H1 (cell line): ENCODE measurements around the gene STK11. TPM values are rescaled to one million over a fixed set of nuclear protein-coding genes. Genes with fewer than 3 reads are reported as not detected.

ENCODE experiments used
- CTCF ChIA-PET: fragments of 300-600 bp; sonication (Branson Sonifier 250); formaldehyde crosslinking; loops from one replicate; lab custom pipeline; 2021; ENCODE audit not compliant: partially characterized antibody; lab: Charles Lee
- POLR2A ChIA-PET: fragments of 300-600 bp; sonication (Branson Sonifier 250); formaldehyde crosslinking; loops from one replicate; lab custom pipeline; 2021; ENCODE audit warnings: inconsistent platforms; ENCODE audit not compliant: partially characterized antibody; lab: Charles Lee
- DNase-seq, 2 experiments: peaks; one replicate each; pipeline versions ENCODE4 v3.0.0 to v3.0.0-alpha.2; 2010 to 2022; ENCODE audit warnings: low spot score in 2 of 2, low read depth in 1 of 2, mixed read lengths in 1 of 2
- FAIRE-seq: peaks from 2 replicates; lab custom pipeline; 2011; peaks lifted over from hg19 to GRCh38; lab: Jason Lieb, UNC
- H2AFZ ChIP-seq: 2 replicates; pipeline ENCODE4 v1.8.1; 2012; ENCODE audit warnings: low read length, inconsistent platforms
- H2AK5ac ChIP-seq: 2 replicates; pipeline ENCODE4 v1.6.1; 2013; ENCODE audit warnings: low read depth, low read length
- H2BK120ac ChIP-seq: replicated peaks from 2 replicates; pipeline ENCODE3; 2013; ENCODE audit warnings: low read depth, low read length, inconsistent platforms
- H2BK12ac ChIP-seq: 2 replicates; pipeline ENCODE4 v1.6.1; 2013; ENCODE audit warnings: low read depth, low read length
- H2BK15ac ChIP-seq: 2 replicates; pipeline ENCODE4 v1.6.1; 2013; ENCODE audit warnings: low read length
- H2BK20ac ChIP-seq: 2 replicates; pipeline ENCODE4 v1.6.1; 2013; ENCODE audit warnings: low read length
- H2BK5ac ChIP-seq: 2 replicates; pipeline ENCODE4 v1.6.1; 2013; ENCODE audit warnings: low read depth, low read length
- H3K14ac ChIP-seq: 2 replicates; pipeline ENCODE4 v1.6.1; 2013; ENCODE audit warnings: inconsistent platforms; ENCODE audit not compliant: insufficient read length
- H3K18ac ChIP-seq: 2 replicates; pipeline ENCODE4 v1.6.1; 2013; ENCODE audit warnings: low read length; ENCODE audit errors: extremely low read depth
- H3K23ac ChIP-seq: 2 replicates; pipeline ENCODE4 v1.6.1; 2013; ENCODE audit warnings: inconsistent platforms; ENCODE audit not compliant: insufficient read length
- H3K23me2 ChIP-seq: 2 replicates; pipeline ENCODE4 v1.6.1; 2013; ENCODE audit warnings: low read depth, low read length
- H3K27ac ChIP-seq: 2 replicates; pipeline ENCODE4 v1.6.1; 2011; ENCODE audit warnings: low read depth, low read length, inconsistent platforms
- H3K27me3 ChIP-seq, 4 experiments: replicated peaks in 1 of 4; 1 replicate in 1 of 4; 2 replicates in 3 of 4; pipeline versions ENCODE4 v1.6.1 to v1.8.1; 2011 to 2013; ENCODE audit warnings: low read length in 3 of 4, mild to moderate bottlenecking in 3 of 4, inconsistent platforms in 2 of 4, mixed read lengths in 2 of 4, moderate library complexity in 1 of 4; ENCODE audit not compliant: control insufficient read depth in 3 of 4, insufficient read depth in 3 of 4; ENCODE audit errors: extremely low read depth in 1 of 4
- H3K36me3 ChIP-seq, 4 experiments: 2 replicates each; pipeline versions ENCODE4 v1.6.1 to v1.8.1; 2011 to 2013; ENCODE audit warnings: mild to moderate bottlenecking in 4 of 4, low read length in 3 of 4, moderate library complexity in 2 of 4, control low read depth in 1 of 4, inconsistent platforms in 1 of 4; ENCODE audit not compliant: insufficient read depth in 4 of 4, control insufficient read depth in 2 of 4
- H3K4ac ChIP-seq: replicated peaks from 2 replicates; pipeline ENCODE3; 2013; ENCODE audit warnings: low read length, low read depth, mixed read lengths, inconsistent platforms; ENCODE audit not compliant: insufficient read length
- H3K4me1 ChIP-seq, 4 experiments: replicated peaks in 1 of 4; 1 replicate in 1 of 4; 2 replicates in 3 of 4; pipeline versions ENCODE4 v1.6.1 to v1.8.1; 2011 to 2013; ENCODE audit warnings: low read length in 3 of 4, inconsistent platforms in 2 of 4, mixed read lengths in 1 of 4; ENCODE audit not compliant: insufficient read depth in 4 of 4, control insufficient read depth in 3 of 4
- H3K4me2 ChIP-seq, 2 experiments: 2 replicates each; pipeline versions ENCODE4 v1.6.1 to v1.8.1; 2011 to 2013; ENCODE audit warnings: low read depth in 2 of 2, low read length in 2 of 2, control low read depth in 1 of 2, inconsistent platforms in 1 of 2, mild to moderate bottlenecking in 1 of 2; ENCODE audit not compliant: insufficient read depth in 1 of 2
- H3K4me3 ChIP-seq, 4 experiments: fragments of 200-600, 300-600 bp in 1 of 4; sonication (generic), shearing (Covaris generic), sonication (Bioruptor Twin) in 1 of 4; 2 replicates each; pipeline versions ENCODE4 v1.5.1 to v1.8.1; 2011 to 2016; ENCODE audit warnings: low read length in 4 of 4, low read depth in 3 of 4, control low read depth in 2 of 4, inconsistent platforms in 2 of 4, mild to moderate bottlenecking in 2 of 4, mixed read lengths in 1 of 4, moderate library complexity in 1 of 4; ENCODE audit not compliant: insufficient read depth in 2 of 4; ENCODE audit errors: extremely low read depth in 1 of 4
- H3K56ac ChIP-seq: replicated peaks from 2 replicates; pipeline ENCODE3; 2013; ENCODE audit warnings: low read depth, mild to moderate bottlenecking, mixed read lengths, low read length, inconsistent platforms; ENCODE audit not compliant: insufficient read length
- H3K79me1 ChIP-seq: 2 replicates; pipeline ENCODE4 v1.6.1; 2013; ENCODE audit warnings: low read depth, low read length, control low read depth
- H3K79me2 ChIP-seq, 2 experiments: 2 replicates each; pipeline versions ENCODE4 v1.6.1 to v1.8.1; 2012 to 2013; ENCODE audit warnings: low read length in 2 of 2, mild to moderate bottlenecking in 2 of 2, inconsistent platforms in 1 of 2; ENCODE audit not compliant: insufficient read depth in 2 of 2, control insufficient read depth in 1 of 2
- H3K9ac ChIP-seq, 4 experiments: replicated peaks in 1 of 4; 1 replicate in 1 of 4; 2 replicates in 3 of 4; pipeline versions ENCODE4 v1.6.1 to v1.8.1; 2011 to 2013; ENCODE audit warnings: low read depth in 3 of 4, low read length in 3 of 4, control low read depth in 2 of 4, mild to moderate bottlenecking in 2 of 4, moderate library complexity in 2 of 4, inconsistent platforms in 1 of 4; ENCODE audit errors: extremely low read depth in 1 of 4
- H3K9me3 ChIP-seq, 2 experiments: 2 replicates each; pipeline versions ENCODE4 v1.6.1 to v1.8.1; 2012 to 2013; ENCODE audit warnings: mild to moderate bottlenecking in 2 of 2, moderate library complexity in 2 of 2, control low read depth in 1 of 2, inconsistent platforms in 1 of 2, low read depth in 1 of 2, low read length in 1 of 2, mixed read lengths in 1 of 2; ENCODE audit not compliant: insufficient read depth in 2 of 2
- H4K20me1 ChIP-seq, 2 experiments: replicated peaks in 1 of 2; 2 replicates each; pipeline versions ENCODE3 to v1.8.1; 2011 to 2013; ENCODE audit warnings: inconsistent platforms in 2 of 2, low read length in 2 of 2, mild to moderate bottlenecking in 1 of 2; ENCODE audit not compliant: insufficient read depth in 2 of 2, control insufficient read depth in 1 of 2
- H4K5ac ChIP-seq: 2 replicates; pipeline ENCODE4 v1.6.1; 2013; ENCODE audit warnings: low read length, low read depth, mixed read lengths, inconsistent platforms; ENCODE audit not compliant: insufficient read length
- H4K8ac ChIP-seq: 2 replicates; pipeline ENCODE4 v1.8.0; 2013; ENCODE audit warnings: mild to moderate bottlenecking, moderate library complexity, low read length, inconsistent platforms; ENCODE audit not compliant: insufficient read depth; ENCODE audit errors: extremely low read depth
- H4K91ac ChIP-seq: replicated peaks from 2 replicates; pipeline ENCODE3; 2013; ENCODE audit warnings: low read length, mixed read lengths, inconsistent platforms; ENCODE audit not compliant: insufficient read length
- BACH1 ChIP-seq: IDR thresholded peaks from 2 replicates; pipeline ENCODE4 v1.6.1; 2012; ENCODE audit warnings: low read length, improper control_type of control experiment
- CHD2 ChIP-seq: IDR thresholded peaks from 2 replicates; pipeline ENCODE4 v1.6.1; 2012; ENCODE audit warnings: low read length, improper control_type of control experiment
- NRF1 ChIP-seq: IDR thresholded peaks from 2 replicates; pipeline ENCODE4 v1.6.1; 2011; ENCODE audit warnings: mild to moderate bottlenecking, low read depth, low read length, improper control_type of control experiment
- POLR2AphosphoS5 ChIP-seq: IDR thresholded peaks from 2 replicates; pipeline ENCODE4 v1.6.1; 2011; ENCODE audit warnings: low read depth, low read length
- SIRT6 ChIP-seq: IDR thresholded peaks from one replicate; pipeline ENCODE4 v1.7.1; 2012; ENCODE audit warnings: low read length, inconsistent platforms
- TAF7 ChIP-seq: optimal IDR thresholded peaks from 2 replicates; pipeline ENCODE3; 2011; ENCODE audit warnings: low read depth, mild to moderate bottlenecking, inconsistent platforms, low read length, moderate library complexity, borderline replicate concordance
- WGBS, 2 experiments: shearing (Covaris generic) in 1 of 2; methylation state at CpG; one replicate each; pipeline versions ENCODE4 v1.1.6 to v1.1.7; 2013 to 2015; ENCODE audit warnings: low lambda C conversion rate in 2 of 2, mixed read lengths in 2 of 2, inconsistent platforms in 1 of 2, low coverage in 1 of 2, missing lambda C conversion rate in 1 of 2; ENCODE audit not compliant: insufficient replicate concordance in 2 of 2, insufficient coverage in 1 of 2, insufficient read length in 1 of 2; ENCODE audit errors: extremely low coverage in 1 of 2, missing lambda C conversion rate in 1 of 2; 5-methylcytosine and 5-hydroxymethylcytosine counted together
- polyA plus RNA-seq, 7 experiments: library from polyadenylated mRNA; depleted of rRNA in 3 of 7; stranded (reverse) in 5 of 7; unstranded in 2 of 7; fragments of >200 nt in 5 of 7; fragments of 200-250 nt in 2 of 7; gene quantifications; 1 replicate in 5 of 7; 2 replicates in 1 of 7; 4 replicates in 1 of 7; pipeline versions ENCODE4 v1.2.1 to v1.2.3, GENCODE V29; 2011 to 2013; ENCODE audit warnings: missing spikeins in 2 of 7, mixed read lengths in 2 of 7
- total RNA-seq: library from RNA; stranded (reverse); fragmentation: NEBNext Ultra II Directional; extraction: Animal tissue kit (Norgen Biotek cat#: 25700); gene quantifications from 2 replicates; pipeline ENCODE4 v1.2.1, GENCODE V29; 2021

Gene STK11
- total and polyA plus RNA-seq, 2 of the 8 experiments (the other 6 are each of a cell fraction or from before 2014, with no cell fraction given), result 45.3 to 70.7 TPM

GRCh38 chr19:1274852-1275259 is 69.3 kb downstream of the STK11 start:
- DNase-seq (peak in 1 of 2 experiments; percentile 77), FAIRE-seq (no peak)
- peak overlapping the region; percentile 67 for H3K56ac ChIP-seq
- H3K23me2 ChIP-seq, result peaks cover 15% of the 10 kb centered on the region; the same call in 1 of the 2 replicates
- peak overlapping the region in 3 of 4 experiments; percentile 54 to 99 (median 69); a peak in 6 of 7 replicates for H3K9ac ChIP-seq
- H3K79me1 ChIP-seq, result peaks cover 22% of the 10 kb centered on the region
- no peak overlapping the region for H3K18ac ChIP-seq
- no peaks in the 10 kb centered on the region for H3K9me3 ChIP-seq
- peak overlapping the region; percentile 44 for H4K5ac ChIP-seq
- peak overlapping the region; percentile 77 to 82 (median 78) for H3K4me3 ChIP-seq
- CTCF ChIA-PET, result interaction anchor here (0.8 to 3.1 kb wide), 3 partner anchors 14 to 30 kb away, joined by 4 to 29 read pairs (median 9); no protein-coding TSS in a partner anchor
- H2BK15ac ChIP-seq, result no peak overlapping the region
- 48% methylated on average over 31 of the region's 44 CpGs; no CpG with 5 or more reads in 1 of the 2 experiments for WGBS, 2 experiments
- H2BK120ac ChIP-seq, result no peak overlapping the region
- H3K27me3 ChIP-seq, result no peaks in the 10 kb centered on the region
- peaks cover 4 to 23% (median 20%) of the 10 kb centered on the region in 4 experiments; a peak in 6 of 7 replicates for H3K4me1 ChIP-seq
- H4K91ac ChIP-seq, result no peak overlapping the region
- peak overlapping the region; percentile 60; the same call in 1 of the 2 replicates for H2BK5ac ChIP-seq
- H2BK12ac ChIP-seq, result no peak overlapping the region
- H3K27ac ChIP-seq, result peak overlapping the region; percentile 75; the same call in 1 of the 2 replicates
- peaks cover 33 to 47% (median 43%) of the 10 kb centered on the region in 4 experiments for H3K36me3 ChIP-seq
- no peak overlapping the region for H2BK20ac ChIP-seq
- H3K4ac ChIP-seq, result peak overlapping the region; percentile 51
- H3K79me2 ChIP-seq, result peaks cover 3 to 35% of the 10 kb centered on the region in 2 experiments
- H3K4me2 ChIP-seq, result peak overlapping the region; percentile 80 to 90
- no peak overlapping the region for H3K23ac ChIP-seq
- no peak overlapping the region for H3K14ac ChIP-seq
- no peak overlapping the region for H2AK5ac ChIP-seq
- H2AFZ ChIP-seq, result no peak overlapping the region
- TF ChIP-seq POLR2AphosphoS5 (peak; percentile 67), NRF1 (no peak), TAF7 (peak; percentile 12), CHD2 (peak; percentile 67; the same call in 1 of the 2 replicates), SIRT6 (no peak), BACH1 (0 out of 2 replicates have a peak, but pooled peaks have one; percentile 29)
- POLR2A ChIA-PET, result interaction anchor here (0.6 to 11.4 kb wide), 36 partner anchors 9 to 277 kb away, joined by 3 to 331 read pairs (median 4); partner anchors contain the start of genes CIRBP and NDUFS7
- peaks cover 5 to 26% of the 10 kb centered on the region in 2 experiments for H4K20me1 ChIP-seq
- H4K8ac ChIP-seq, result peak overlapping the region; percentile 88
